ENCODE measurements around the gene ICAM2.

ICAM2 gene

DNA sequence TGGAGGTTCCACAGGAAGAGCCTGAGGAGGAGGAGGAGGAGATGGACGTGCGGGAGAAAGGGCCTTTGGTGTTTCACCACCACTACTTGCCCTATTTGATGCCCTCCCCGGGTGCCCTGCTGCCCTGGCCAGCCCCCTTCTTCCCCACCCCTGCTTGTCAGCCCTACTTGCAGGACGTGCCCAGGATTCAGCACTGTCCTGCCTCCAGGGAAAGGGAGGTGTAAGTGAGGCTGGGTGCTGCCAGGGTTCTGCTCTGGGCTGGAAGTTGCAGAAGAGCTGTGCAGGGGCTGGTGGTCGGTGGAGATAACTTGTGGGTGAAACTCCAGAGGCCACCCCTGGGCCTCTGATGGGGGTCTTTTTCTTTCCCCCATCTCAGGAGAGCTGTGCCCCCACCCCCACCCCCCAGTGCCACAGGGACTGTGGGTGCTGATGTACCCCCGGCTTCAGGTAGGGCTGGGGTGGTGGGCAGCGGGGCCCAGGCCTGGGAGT is 19.3 kb downstream of the ICAM2 start:
- no peak overlapping the region for H3K4me3 ChIP-seq (ENCODE audit: low read length)
- DNase-seq (ENCODE audit: low read depth, low spot score), result no peak

DNA sequence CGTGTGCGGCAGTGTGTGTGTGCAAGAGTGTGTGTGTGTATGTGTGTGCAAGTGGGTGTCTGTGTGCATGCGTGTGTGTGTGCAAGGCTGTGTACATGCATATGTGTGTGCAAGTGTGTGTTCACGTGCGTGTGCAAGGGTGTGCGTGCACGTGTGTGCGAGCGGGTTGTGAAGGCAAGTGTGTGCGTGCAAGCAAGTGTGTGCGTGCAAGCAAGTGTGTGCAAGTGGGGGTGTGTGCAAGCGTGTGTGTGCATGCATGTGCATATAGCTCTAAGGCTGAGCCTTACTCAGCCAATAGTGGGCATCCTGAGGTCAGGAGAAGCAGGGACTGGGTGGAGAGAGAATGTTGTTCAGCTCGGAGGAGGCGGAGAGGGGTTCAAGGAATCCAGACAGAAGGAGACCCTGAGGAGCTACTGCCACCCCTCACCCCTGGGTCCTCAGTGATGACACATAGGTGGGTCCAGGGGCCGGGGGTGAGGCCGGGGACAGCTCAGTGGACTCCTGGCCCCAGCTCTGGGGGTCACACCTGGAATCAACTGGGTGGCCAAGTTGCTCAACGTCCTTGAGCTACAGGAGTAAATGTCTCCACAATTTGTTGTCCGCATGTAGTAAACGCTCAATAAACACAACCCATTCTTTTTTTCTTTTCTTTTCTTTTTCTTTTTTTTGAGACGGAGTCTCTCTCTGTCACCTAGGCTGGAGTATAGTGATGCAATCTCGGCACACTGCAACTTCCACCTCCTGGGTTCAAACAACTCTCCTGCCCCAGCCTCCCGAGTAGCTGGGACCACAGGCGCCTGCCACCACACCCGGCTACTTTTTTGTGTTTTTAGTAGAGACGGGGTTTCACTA is 20.5 kb downstream of the ICAM2 start:
- no peak overlapping the region for H3K4me3 ChIP-seq (ENCODE audit: low read length)
- DNase-seq (ENCODE audit: low read depth, low spot score), result no peak

DNA sequence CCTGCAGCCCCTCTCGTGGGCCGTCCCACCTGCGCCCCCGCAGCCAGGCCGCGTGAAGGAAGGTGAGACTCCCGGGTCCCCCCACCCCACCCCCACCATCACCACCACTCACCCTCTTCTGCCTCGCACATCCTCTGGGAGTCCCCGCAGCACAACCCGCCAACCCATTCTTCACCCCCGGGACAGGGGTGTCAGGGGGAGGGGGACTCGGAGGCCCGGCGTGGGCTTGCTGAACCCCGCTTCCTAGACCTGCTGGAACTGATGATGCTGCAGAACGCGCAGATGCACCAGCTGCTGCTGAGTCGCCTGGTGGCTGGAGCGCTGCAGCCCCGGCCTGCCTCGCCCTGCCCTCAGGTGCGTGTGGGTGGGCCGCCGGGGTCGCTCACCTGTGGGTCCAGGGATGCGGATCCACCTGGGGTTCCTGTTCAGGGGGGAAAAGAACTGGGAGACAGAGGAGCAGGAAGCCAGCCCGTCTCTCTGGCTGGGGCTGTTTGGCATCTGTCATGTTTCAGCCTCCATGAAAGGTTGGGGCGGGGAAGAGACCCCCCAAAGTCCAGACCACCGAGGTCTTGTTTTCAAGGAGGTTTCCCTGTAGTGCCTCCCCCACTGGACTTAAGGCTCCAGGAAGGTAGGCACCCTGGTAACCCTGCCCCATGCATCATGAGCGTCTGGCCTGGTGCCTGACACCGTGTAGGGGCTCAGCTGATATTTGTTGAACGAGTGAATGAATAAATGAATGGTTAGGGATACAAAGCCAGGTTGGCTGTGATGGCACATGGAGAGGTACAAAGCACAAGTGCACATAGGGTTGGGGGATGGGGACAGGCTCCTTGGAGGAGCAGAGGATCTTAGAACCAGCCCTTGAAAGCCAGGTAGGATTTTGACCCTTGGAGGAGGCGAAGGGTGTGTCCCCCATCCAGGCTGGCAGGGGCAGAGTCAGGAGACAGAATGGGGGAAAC is 21.4 kb downstream of the ICAM2 start:
- H3K4me3 ChIP-seq (ENCODE audit: low read length), result peak overlapping the region; percentile 69
- no peak for DNase-seq (ENCODE audit: low read depth, low spot score)

DNA sequence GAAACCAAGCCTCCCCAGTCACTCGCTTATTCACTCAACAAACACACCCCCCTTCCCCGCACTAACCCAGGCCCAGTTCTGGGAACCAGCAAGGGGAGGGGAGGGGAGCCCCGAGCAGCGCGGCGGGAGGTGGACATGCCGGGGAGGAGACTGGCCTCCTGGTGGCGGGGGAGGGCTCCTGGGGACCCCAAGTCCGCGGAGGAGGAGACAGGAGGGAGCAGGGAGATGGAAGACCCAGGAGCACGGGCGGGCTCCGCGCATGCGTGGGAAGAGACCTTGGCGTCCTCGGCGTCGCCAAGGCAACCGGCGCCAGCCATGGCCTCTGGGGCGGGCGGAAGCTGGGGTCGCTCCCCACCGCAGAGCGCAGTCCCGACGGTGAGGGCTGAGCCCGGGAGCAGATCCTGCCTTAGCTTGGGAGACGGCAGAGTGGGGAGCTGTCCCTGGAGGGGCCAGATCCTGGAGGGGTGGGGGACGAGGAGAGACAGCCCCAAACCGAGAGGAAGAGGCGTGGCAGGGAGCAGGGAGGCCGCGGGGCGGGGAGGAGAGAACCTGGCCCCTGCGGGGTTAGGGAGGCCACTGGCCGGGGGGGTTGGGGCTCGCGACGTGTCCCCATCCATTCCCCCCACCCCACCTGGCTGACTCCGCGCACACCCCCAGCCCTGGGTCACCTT is 22.2 kb downstream of the ICAM2 start, which contains the start of gene PRR29:
Gene PRR29, plus strand, starts transcription at position 302 of the 671 bp plus-strand sequence. Its CDS starts 14 bp downstream, at position 316.
- H3K4me3 ChIP-seq (ENCODE audit: low read length), result peak within 1 kb of the TSS; percentile 69
- peak; percentile 63 for DNase-seq (ENCODE audit: low read depth, low spot score)

DNA sequence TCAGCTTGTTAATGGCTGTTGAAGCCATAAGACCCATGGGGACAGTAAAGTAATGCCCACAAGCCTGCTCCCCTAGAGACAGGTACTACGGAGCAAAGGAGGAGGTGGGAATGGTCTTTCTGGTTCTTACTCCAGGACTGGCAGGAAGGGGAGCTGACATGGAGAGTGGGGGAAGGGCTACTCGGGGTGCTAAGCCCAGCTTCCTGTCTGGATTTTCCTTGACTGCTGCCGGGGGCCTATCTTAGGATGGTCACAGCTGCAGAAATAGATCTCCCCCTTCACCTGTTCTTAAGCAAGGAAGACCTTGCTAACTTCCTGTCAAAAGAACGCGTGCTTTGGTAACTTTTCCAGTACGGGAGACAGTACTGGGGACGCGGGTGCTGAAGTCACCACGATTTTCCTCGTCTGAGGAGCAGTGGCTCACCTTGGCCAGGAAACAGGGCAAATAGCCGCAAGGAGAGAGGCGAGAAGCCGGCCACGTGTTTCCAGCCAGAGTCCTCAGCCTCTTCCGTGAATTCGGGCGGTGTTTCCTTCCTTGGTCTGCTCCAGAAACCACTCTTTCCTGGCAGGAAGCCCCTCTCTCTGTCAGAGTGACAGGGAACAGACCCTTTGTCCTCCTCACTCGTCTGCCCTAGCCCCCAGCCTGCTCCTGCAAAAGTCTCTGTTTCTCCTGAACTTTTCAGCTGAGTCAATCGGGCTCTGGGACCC is 22.9 kb downstream of the ICAM2 start:
- peak overlapping the region; percentile 69 for H3K4me3 ChIP-seq (ENCODE audit: low read length)
- no peak for DNase-seq (ENCODE audit: low read depth, low spot score)

DNA sequence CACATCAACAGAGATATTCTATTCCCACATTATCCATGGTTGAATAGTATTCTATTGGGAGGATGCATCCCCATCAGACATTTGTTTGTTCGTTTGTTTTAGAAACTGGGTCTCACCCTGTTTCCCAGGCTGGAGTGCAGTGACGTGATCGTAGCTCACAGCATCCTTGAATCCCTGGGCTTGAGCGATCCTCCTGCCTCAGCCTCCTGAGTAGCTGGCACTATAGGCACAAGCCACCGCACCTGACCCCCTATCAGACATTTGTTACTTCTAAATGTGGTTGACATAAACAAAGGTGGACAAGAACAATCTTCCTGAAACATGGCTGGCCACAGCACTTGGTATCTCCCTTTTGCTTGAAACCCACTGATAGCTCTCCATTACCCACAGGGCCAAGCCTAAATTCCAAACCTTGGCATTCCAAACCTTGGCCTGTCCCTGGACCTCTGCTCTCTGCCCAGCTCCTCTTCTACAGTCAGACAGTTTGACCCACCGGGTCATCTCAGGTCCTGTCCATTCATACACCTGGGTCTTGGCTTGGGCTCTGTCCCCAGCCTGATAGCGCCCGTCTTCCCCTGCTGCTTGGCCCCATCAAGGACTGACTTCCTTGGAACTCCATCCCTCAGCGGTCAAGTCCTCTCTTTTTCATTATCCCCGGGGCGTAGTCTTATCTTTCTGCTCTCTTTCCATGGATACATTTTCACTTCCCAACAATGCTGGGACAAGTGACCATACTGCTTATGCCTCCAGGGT is 23.8 kb downstream of the ICAM2 start:
- no peak for DNase-seq (ENCODE audit: low read depth, low spot score)
- no peak overlapping the region for H3K4me3 ChIP-seq (ENCODE audit: low read length)

DNA sequence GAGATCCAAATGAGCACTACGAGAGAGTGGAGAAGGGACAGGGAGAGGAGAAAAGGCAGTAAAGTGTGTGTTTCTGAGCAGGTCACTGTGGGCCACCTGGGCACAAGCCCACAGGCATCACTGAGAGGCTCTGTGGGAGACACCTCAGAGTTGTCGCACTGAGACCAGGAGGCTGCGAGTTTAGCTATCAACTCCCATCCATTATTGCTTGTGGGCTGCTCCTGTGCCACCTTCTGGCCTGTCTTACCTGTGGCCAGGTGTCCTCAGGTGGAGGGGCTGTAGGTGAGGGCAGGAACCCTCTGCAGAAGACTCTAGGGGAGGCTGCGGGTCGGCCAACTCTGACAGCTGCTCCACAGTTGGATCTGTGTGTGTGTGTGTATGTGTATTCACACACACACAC is 24.8 kb downstream of the ICAM2 start:
- no peak for DNase-seq (ENCODE audit: low read depth, low spot score)
- H3K4me3 ChIP-seq (ENCODE audit: low read length), result no peak overlapping the region

DNA sequence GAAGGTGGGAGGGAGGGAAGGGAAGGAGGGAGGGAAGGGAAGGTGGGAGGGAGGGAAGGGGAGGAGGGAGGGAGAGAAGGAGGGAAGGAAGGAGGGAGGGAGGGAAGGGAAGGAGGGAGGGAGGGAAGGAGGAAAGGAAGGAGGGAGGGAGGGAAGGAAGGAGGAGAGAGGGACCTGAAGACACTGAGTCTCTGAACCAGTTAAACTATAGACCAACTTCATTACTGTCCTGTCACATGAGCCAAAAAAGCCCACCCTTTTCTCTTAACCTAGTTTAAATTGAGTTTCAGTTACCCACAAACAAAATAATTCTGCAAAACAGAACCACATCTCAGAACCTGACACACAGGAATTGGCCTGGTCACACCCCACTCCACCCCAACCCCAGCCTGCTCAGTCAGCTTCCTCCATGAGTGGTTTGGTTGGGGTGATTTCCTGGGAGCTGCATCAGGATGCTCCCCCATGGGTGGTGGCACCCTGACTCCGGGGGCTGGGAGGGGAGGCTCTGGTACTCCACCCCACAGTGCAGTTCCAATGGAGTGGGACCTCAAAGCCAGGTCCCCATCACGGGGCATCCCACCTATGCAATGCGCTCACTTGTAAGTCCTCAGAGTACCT is 27.0 kb downstream of the ICAM2 start:
- DNase-seq (ENCODE audit: low read depth, low spot score), result no peak
- no peak overlapping the region for H3K4me3 ChIP-seq (ENCODE audit: low read length)

DNA sequence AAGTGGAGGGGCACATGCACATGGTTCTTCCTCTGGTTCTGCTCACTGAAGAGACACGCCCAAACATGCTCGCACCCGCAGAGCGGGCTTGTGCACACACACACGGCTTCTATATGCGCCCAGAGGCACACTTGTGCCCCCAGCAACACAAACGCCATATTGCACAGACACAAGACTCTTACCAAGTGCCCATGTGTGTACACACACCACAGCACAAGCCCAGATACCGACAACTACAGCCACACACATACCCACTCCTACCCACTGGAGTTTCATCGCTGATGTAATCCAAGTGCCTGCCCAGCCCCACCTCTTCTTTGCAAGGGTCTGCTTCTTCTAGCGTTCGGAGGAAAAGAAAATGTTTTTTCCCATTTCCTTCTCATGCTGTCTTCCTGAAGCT is 28.8 kb downstream of the ICAM2 start:
- no peak for DNase-seq (ENCODE audit: low read depth, low spot score)
- H3K4me3 ChIP-seq (ENCODE audit: low read length), result no peak overlapping the region

DNA sequence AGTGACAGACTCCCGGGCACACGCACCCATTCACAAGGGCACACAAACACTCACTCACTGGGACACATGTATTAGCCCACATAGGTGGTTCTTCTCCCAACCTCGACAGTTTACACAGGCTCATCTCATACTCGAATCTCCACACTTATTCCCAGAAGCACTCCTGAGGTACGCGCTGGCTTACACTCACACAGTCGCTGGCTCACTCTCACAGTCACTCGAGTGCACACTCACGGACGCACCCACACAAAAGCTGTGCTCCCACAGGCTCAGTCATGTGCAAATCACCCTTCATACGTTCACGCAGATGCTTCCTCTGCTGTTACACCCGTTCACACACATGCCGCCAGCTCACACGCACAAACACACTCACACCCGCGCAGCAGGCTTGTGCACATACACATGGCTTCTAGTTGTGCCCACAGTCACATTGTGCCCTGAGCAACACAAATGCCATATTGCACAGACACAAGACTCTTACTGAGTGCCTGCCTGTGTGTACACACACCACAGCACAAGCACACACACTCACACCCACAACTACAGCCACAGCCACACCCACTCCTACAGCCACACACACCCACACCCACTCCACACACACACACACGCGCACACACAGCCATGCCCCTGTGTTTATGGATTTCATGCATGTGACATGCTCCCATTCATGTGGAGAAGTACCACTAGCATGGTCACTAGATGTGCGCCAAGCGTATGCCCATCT is 30.6 kb downstream of the ICAM2 start:
- no peak overlapping the region for H3K4me3 ChIP-seq (ENCODE audit: low read length)
- DNase-seq (ENCODE audit: low read depth, low spot score), result no peak

DNA sequence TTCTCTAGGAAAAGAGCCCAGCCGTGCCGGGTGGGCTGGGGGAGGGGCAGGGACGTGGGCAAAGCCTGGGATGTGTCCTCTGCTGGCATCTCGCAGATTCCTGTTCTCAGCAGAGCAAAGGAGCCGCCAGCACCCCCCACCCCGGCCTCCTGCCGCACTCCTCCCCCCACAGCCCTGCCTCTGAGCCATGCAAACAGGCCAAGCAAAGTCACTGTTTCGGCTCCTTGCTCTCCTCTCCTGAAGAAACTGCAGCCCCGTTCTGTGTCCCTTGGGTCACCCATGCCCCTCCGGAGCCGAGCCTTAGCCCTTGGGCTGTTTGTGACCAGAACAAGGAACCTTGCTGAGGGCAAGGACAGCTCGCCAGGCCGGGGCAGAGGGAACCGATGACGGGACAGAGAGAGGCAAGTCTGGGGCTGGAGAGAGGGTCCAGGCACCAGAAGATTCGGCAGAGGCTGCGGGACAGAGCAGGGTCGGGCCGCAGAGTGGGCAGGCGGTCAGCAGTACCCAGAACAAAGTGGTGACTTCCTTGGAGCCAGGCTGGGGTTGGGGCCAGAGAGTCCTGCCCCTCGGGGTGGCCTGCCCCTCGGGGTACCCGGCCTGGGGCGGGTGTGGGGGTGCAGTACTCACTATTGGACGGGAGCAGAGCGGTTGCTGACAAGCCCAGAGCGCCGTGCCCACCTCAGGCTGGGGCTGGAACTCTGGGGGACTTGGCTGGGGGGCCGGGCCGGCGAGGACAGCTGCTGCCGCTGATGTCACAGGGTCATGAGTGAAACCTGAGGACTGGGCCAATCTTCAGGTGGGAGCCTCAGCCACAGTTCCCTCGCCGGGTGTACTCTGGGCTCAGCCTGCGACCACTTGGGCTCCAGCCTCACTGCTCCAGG is 31.5 kb downstream of the ICAM2 start:
- no peak for DNase-seq (ENCODE audit: low read depth, low spot score)

DNA sequence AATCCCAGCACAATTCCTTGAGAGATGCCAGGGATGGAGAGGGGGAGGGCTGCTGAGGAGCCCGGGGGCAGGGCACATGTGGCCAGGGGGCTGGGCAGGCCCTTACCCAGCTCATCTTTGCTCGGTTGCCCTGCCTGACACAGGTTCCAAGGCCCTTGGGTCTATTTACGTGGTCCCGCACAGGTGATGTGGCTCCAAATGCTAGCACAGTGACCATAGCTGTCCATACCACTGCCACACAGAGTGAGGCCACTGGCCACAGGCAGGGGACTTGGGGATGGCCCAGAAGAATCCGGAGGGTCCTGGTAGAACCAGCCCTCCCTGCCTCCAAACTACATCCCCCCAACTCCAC is 32.3 kb downstream of the ICAM2 start:
- H3K4me3 ChIP-seq (ENCODE audit: low read length), result no peak overlapping the region
- no peak for DNase-seq (ENCODE audit: low read depth, low spot score)

More for the DNA sequence above, 31.5 kb downstream of the ICAM2 start:
- H3K4me3 ChIP-seq (ENCODE audit: low read length), result no peak overlapping the region

DNA sequence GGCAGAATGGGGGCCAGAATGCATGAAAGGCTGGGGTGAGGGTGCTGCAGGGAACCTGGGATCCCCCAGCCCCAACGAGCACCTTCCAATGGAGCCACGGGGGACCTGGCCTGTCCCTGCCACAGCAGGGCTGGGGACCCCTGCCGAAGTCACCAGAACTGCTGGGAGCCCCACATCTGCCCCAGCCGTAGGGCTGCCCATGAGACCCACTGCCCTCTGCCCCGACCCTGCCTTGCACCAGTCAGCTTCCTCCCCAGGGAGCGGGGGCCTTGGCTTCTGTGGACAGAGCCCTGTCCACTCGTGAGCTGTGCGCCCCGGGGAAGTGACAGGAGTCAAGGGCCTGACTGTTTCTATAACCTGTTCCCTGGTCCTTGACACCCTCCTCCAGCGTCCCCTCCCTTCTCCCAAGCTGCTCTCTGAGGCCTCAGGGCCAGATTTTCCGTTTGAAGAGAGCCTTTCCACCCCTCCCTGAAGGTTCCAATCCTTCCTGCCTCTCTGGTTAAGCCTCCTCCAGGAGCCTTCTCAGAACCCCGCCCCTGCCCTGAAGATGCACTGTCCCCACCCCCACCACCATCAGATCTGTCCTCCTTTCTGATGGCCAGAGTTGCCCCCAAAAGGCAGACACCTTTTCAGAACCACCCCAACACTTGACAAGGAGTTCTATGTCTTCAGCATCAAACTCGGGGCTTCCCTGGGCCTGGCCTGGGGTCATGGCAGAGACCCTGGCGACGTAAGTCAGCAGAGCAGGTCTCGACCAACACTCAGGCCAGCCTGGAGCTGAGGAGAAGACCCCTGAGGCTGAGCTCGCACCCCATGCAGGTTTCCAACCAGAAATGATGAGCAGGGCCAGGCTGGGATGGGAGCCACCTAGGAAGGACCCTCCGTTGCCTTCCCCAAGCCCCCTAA is 33.0 kb downstream of the ICAM2 start:
- DNase-seq (ENCODE audit: low read depth, low spot score), result no peak
- no peak overlapping the region for H3K4me3 ChIP-seq (ENCODE audit: low read length)

DNA sequence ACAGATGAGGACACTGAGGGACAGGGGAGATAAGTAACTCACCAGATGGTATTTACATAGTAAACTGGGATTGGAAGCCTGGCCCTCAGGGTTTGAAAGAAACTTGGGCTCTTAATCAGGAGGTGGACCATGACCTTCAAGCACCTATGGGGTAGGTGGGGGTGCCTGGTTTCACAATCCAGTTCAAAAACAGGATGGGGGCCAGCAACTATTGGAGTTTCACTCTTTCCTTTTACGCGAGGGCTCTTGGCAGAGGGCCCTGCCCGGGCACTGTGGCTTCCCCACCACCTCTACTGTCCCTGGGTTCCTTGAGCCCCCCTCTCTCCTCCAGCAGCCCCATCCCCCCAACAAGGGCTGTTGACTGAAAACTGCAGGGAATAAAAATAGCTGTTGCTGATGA is 33.6 kb downstream of the ICAM2 start:
- H3K4me3 ChIP-seq (ENCODE audit: low read length), result no peak overlapping the region
- DNase-seq (ENCODE audit: low read depth, low spot score), result no peak

DNA sequence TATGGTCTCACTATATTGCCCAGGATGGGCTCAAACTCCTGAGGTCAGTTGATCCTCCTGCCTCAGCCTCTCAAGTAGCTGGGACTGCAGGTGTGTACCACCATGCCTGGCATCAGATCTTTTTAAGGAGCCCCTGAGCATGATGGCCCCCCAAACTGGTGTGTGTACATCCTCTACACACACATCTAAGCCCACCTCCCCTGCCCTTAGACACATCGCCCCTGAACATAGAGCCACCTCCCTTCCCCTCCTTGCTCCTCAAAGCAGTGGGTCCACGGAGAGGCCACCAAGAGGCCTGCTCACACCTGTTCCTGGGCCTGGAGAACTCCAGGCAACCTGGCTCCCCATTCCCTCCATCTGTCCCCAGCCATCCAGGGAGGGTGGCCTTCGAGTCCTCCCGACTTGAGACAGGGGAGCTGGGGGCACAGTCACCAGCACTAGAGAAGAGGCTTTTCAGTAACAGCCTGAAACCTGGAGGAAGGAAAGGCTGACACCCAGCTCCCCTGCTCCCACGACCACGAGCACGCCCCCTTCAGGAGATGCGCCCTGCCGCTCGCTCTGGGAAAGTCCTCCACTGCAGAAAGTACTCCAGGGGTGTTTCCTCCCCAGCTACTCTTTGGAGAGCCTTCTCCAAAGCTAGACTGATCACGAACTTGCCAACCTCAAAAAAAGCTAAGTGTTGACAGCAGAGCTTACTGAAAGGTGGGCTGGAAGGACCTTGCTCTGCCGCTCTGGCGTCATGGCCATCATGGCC is 34.9 kb downstream of the ICAM2 start:
- no peak overlapping the region for H3K4me3 ChIP-seq (ENCODE audit: low read length)
- DNase-seq (ENCODE audit: low read depth, low spot score), result no peak
